Measurements from ENCODE around the gene ZFAND2A. TPM values are rescaled to one million over a fixed set of nuclear protein-coding genes. Genes with fewer than 3 reads are reported as not detected.
A peak's percentile ranks its signal among the peaks of the same experiment; 100 is the strongest.

Gene ZFAND2A
- total RNA-seq, 1 experiment from 2014 or later: 14.5 TPM

DNA sequence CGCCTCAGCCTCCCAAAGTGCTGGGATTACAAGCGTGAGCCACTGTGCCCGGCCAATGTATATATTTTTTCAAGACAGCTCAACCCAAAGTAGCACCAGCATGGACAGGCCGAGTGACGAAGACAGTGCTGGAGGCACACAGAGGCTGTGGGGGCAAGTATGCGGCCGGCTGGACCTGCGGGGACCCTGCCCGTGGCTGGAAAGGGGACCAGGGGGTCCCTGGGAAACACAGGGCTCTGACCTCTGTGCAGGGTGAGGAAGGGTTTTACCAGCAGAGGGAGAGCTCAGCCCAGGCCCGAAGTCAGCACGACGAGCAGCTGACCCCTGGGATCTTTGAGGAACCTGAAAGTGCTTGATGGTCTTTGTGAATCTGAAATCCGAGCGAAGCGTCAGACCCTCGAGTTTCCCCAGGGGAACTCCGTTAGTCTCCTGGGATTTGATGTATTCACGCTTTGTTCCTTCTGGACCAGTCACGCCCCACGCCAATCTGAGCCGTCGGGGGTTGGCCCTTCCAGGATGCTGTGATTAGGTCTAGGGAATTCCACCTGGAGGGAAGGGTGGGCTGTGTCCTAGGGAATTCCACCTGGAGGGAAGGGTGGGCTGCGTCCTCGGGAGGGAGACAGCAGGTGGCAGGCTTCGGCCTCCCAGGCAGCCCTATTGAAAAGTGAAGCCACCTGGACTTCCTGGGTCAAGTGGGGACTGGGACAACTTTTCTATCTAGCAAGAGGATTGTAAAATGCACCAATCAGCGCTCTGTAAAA is 10.9 kb upstream of the ZFAND2A start:
- H3K4me3 Mint-ChIP-seq: no peak overlapping the region
- TF ChIP-seq FOXP1 (CRISPR knock-in tag; IDR thresholded peaks at IDR 0.05; ENCODE audit: borderline replicate concordance) (peak; percentile 49; the same call in 1 of the 2 replicates), ZNF263 (CRISPR knock-in tag; IDR thresholded peaks at IDR 0.05; ENCODE audit: low read depth) (no peak), RELA (CRISPR knock-in tag; IDR thresholded peaks at IDR 0.05; ENCODE audit: borderline replicate concordance) (no peak), CBFB (CRISPR knock-in tag; IDR thresholded peaks at IDR 0.05; ENCODE audit: low read depth) (no peak)
- no peaks in the 10 kb centered on the region for H3K36me3 Mint-ChIP-seq
- H3K27ac Mint-ChIP-seq: no peak overlapping the region
- ChIA-PET CTCF (interaction anchor here (0.6 to 3.1 kb wide), 10 partner anchors 12 to 178 kb away, joined by 3 to 18 read pairs (median 4); partner anchors contain the start of gene GPR146), POLR2A (no interaction called here)
- DNase-seq (ENCODE audit: low spot score) (no peak), ATAC-seq (no peak)
- H3K27me3 Mint-ChIP-seq (ENCODE audit: low read depth): 0 out of 2 replicates have a peak, but pooled peaks cover 3% of the 10 kb centered on the region
- H3K9me3 Mint-ChIP-seq: peaks cover 8% of the 10 kb centered on the region
- H3K4me1 Mint-ChIP-seq: peaks cover 8% of the 10 kb centered on the region

DNA sequence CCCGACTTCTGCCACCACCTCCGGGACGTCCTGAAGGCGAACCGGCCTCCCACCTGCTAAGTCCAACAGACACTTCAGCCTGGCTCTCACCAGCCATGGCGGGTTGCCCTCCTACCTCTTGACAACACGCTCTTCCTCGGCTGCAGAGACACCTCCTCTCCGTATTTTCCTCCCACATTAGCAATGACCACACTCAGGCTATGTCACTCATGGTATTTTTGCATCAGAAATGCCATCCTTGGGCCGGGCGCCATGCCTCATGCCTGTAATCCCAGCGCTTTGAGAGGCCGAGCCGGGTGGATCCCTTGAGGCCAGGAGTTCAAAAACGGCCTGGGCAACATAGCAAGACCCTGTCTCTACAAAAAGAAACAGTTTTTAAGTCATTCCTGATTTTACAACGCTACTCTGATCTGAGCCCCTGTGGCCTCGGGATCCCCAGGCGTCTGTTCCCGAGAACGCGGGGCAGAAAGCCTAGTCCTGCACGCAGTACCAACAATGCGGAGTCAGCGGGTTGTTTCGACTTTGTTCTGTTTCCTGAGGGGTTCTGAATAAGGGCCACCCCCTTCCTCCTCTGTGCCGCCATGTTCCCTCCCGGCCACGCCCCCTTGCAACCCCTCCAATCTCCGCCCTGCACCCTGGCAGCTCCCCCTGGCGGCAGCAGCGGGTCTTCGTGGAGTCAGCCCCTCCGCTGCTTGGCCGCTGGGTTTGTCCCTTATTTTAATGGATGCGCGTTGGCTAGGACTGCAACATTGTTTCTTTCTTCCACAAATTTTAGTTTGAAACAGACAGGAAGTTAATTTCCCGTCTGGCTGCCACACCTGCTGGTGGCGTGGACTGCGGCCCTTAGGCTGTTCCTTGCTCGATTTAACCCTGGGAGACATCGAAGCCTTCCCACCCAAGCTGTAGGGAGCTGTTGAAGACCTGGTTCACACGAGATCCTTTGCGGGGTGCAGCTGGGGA is 9.7 kb upstream of the ZFAND2A start:
- Mint-ChIP-seq H3K4me1 (peaks cover 8% of the 10 kb centered on the region), H3K4me3 (peak overlapping the region; percentile 61)
- peak; percentile 99 for ATAC-seq
- TF ChIP-seq ZNF396 (CRISPR knock-in tag; IDR thresholded peaks at IDR 0.05; ENCODE audit: borderline replicate concordance) (no peak), OVOL2 (CRISPR knock-in tag; IDR thresholded peaks at IDR 0.05; ENCODE audit: borderline replicate concordance) (no peak), GRHL2 (CRISPR knock-in tag; IDR thresholded peaks at IDR 0.05; ENCODE audit: insufficient replicate concordance, severe bottlenecking) (no peak), ZNF121 (CRISPR knock-in tag; IDR thresholded peaks at IDR 0.05) (no peak; the same call in 1 of the 2 replicates), NFATC4 (CRISPR knock-in tag; IDR thresholded peaks at IDR 0.05) (no peak), ZNF671 (CRISPR knock-in tag; IDR thresholded peaks at IDR 0.05) (no peak), ZNF219 (CRISPR knock-in tag; IDR thresholded peaks at IDR 0.05; ENCODE audit: borderline replicate concordance) (no peak), ESRRA (CRISPR knock-in tag; IDR thresholded peaks at IDR 0.05; ENCODE audit: borderline replicate concordance) (no peak), FOXK1 (CRISPR knock-in tag; IDR thresholded peaks at IDR 0.05) (no peak), TEAD4 (CRISPR knock-in tag; IDR thresholded peaks at IDR 0.05) (no peak), ZNF423 (CRISPR knock-in tag; IDR thresholded peaks at IDR 0.05) (no peak), IRF2 (CRISPR knock-in tag; IDR thresholded peaks at IDR 0.05; ENCODE audit: borderline replicate concordance, low read depth) (no peak)
- TF ChIP-seq, protein P1, sequence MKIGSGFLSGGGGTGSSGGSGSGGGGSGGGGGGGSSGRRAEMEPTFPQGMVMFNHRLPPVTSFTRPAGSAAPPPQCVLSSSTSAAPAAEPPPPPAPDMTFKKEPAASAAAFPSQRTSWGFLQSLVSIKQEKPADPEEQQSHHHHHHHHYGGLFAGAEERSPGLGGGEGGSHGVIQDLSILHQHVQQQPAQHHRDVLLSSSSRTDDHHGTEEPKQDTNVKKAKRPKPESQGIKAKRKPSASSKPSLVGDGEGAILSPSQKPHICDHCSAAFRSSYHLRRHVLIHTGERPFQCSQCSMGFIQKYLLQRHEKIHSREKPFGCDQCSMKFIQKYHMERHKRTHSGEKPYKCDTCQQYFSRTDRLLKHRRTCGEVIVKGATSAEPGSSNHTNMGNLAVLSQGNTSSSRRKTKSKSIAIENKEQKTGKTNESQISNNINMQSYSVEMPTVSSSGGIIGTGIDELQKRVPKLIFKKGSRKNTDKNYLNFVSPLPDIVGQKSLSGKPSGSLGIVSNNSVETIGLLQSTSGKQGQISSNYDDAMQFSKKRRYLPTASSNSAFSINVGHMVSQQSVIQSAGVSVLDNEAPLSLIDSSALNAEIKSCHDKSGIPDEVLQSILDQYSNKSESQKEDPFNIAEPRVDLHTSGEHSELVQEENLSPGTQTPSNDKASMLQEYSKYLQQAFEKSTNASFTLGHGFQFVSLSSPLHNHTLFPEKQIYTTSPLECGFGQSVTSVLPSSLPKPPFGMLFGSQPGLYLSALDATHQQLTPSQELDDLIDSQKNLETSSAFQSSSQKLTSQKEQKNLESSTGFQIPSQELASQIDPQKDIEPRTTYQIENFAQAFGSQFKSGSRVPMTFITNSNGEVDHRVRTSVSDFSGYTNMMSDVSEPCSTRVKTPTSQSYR (CRISPR knock-in tag; IDR thresholded peaks at IDR 0.05): no peak
- TF ChIP-seq, protein P2, sequence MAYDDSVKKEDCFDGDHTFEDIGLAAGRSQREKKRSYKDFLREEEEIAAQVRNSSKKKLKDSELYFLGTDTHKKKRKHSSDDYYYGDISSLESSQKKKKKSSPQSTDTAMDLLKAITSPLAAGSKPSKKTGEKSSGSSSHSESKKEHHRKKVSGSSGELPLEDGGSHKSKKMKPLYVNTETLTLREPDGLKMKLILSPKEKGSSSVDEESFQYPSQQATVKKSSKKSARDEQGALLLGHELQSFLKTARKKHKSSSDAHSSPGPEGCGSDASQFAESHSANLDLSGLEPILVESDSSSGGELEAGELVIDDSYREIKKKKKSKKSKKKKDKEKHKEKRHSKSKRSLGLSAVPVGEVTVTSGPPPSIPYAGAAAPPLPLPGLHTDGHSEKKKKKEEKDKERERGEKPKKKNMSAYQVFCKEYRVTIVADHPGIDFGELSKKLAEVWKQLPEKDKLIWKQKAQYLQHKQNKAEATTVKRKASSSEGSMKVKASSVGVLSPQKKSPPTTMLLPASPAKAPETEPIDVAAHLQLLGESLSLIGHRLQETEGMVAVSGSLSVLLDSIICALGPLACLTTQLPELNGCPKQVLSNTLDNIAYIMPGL (CRISPR knock-in tag; IDR thresholded peaks at IDR 0.05): peak; percentile 51; the same call in 1 of the 2 replicates
- TF ChIP-seq, protein P3, sequence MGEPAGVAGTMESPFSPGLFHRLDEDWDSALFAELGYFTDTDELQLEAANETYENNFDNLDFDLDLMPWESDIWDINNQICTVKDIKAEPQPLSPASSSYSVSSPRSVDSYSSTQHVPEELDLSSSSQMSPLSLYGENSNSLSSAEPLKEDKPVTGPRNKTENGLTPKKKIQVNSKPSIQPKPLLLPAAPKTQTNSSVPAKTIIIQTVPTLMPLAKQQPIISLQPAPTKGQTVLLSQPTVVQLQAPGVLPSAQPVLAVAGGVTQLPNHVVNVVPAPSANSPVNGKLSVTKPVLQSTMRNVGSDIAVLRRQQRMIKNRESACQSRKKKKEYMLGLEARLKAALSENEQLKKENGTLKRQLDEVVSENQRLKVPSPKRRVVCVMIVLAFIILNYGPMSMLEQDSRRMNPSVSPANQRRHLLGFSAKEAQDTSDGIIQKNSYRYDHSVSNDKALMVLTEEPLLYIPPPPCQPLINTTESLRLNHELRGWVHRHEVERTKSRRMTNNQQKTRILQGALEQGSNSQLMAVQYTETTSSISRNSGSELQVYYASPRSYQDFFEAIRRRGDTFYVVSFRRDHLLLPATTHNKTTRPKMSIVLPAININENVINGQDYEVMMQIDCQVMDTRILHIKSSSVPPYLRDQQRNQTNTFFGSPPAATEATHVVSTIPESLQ (CRISPR knock-in tag; IDR thresholded peaks at IDR 0.05): no peak
- TF ChIP-seq, protein P4, sequence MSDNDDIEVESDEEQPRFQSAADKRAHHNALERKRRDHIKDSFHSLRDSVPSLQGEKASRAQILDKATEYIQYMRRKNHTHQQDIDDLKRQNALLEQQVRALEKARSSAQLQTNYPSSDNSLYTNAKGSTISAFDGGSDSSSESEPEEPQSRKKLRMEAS (CRISPR knock-in tag; IDR thresholded peaks at IDR 0.05): no peak
- TF ChIP-seq, protein P5, sequence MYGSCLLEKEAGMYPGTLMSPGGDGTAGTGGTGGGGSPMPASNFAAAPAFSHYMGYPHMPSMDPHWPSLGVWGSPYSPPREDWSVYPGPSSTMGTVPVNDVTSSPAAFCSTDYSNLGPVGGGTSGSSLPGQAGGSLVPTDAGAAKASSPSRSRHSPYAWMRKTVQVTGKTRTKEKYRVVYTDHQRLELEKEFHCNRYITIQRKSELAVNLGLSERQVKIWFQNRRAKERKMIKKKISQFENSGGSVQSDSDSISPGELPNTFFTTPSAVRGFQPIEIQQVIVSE (CRISPR knock-in tag; IDR thresholded peaks at IDR 0.05; ENCODE audit: borderline replicate concordance): no peak
- TF ChIP-seq, protein P6, sequence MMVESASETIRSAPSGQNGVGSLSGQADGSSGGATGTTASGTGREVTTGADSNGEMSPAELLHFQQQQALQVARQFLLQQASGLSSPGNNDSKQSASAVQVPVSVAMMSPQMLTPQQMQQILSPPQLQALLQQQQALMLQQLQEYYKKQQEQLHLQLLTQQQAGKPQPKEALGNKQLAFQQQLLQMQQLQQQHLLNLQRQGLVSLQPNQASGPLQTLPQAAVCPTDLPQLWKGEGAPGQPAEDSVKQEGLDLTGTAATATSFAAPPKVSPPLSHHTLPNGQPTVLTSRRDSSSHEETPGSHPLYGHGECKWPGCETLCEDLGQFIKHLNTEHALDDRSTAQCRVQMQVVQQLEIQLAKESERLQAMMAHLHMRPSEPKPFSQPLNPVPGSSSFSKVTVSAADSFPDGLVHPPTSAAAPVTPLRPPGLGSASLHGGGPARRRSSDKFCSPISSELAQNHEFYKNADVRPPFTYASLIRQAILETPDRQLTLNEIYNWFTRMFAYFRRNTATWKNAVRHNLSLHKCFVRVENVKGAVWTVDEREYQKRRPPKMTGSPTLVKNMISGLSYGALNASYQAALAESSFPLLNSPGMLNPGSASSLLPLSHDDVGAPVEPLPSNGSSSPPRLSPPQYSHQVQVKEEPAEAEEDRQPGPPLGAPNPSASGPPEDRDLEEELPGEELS (CRISPR knock-in tag; IDR thresholded peaks at IDR 0.05): no peak

More for the DNA sequence above, 9.7 kb upstream of the ZFAND2A start:
- H3K36me3 Mint-ChIP-seq: no peaks in the 10 kb centered on the region
- H3K27me3 Mint-ChIP-seq (ENCODE audit: low read depth): 0 out of 2 replicates have a peak, but pooled peaks cover 3% of the 10 kb centered on the region
- ChIA-PET CTCF (interaction anchor here (0.7 to 3.1 kb wide), 13 partner anchors 9 to 234 kb away, joined by 3 to 18 read pairs (median 4); partner anchors contain the start of gene GPR146), POLR2A (no interaction called here)
- H3K27ac Mint-ChIP-seq: peak overlapping the region; percentile 42; the same call in 1 of the 2 replicates
- peaks cover 8% of the 10 kb centered on the region for H3K9me3 Mint-ChIP-seq
- DNase-seq (ENCODE audit: low spot score): peak; percentile 95

All from WTC11 (cell line).